Measurements from ENCODE around the gene GNPNAT1. TPM values are rescaled to one million over a fixed set of nuclear protein-coding genes. Genes with fewer than 3 reads are reported as not detected.
A peak's percentile ranks its signal among the peaks of the same experiment; 100 is the strongest.

GNPNAT1 gene
- polyA plus RNA-seq (2013, experiment 1 of 2), result 32.5 TPM
- 33.9 TPM for polyA plus RNA-seq (2013, experiment 2 of 2)

DNA sequence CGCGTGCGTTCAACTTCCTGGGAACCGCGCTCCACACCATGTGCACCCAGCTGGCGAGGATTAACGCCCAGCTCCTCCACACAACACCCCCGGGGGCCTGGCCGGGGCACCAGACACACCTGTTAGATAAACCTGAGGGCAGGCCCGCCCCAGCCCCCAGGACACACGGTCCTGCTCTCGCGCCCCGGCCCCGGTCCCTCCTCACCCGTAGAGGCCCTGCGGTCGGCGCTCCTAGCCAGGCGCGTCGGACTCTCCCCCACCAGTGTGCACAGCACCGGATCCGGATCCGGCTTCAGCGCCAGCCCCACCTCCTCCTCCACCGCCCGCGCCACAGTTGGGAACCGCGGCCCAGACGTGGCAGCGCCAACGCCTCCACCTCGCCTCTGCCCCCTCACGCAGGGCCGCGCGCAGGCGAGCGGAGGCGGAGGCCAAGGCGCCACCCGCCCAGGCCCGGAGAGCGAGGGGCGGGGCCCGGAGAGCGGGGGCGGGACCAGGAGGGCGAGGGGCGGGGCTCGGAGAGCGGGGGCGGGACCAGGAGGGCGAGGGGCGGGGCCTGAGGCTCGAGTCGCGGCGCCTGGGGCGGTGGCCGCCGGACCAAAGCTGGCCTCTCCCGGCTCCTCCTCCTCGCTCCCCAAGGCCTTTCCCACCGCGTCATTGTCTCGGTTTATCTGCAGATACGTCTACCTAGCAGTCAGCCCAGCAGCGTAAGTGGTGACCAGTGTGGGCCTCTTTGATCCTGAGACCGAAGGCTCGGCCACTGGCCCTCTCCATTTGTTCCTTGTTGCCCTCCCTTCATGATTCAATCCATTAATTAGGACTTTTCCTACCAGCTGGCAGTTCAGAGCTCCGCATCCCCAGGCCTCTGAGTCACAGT is at the start of gene GNPNAT1:
Gene GNPNAT1 (minus strand): TSS at position 385 of the 874 bp plus-strand sequence. CDS start 6,957 bp downstream, outside the sequence.
- no peak within 1 kb of the TSS for H3K23ac ChIP-seq (ENCODE audit: low read length)
- no peaks in the 10 kb centered on the region for H3K36me3 ChIP-seq (ENCODE audit: control insufficient read depth, insufficient read depth, low read length)

GRCh38 chr14:52840877-52841276 is 49.5 kb upstream of the GNPNAT1 start:
- Histone ChIP-seq H3K4me1 (ENCODE audit: control insufficient read depth, low read depth, low read length) (peaks cover 7% of the 10 kb centered on the region), H3K23ac (ENCODE audit: low read length) (no peak overlapping the region), H2AK5ac (ENCODE audit: low read length) (peak overlapping the region; percentile 90), H4K8ac (ENCODE audit: low read depth, low read length) (no peak overlapping the region), H3K18ac (ENCODE audit: low read length) (no peak overlapping the region), H3K79me1 (ENCODE audit: low read length) (no peaks in the 10 kb centered on the region), H3K4me3 (ENCODE audit: low read length) (no peak overlapping the region), H3K4me2 (ENCODE audit: low read length) (no peak overlapping the region), H4K5ac (ENCODE audit: low read length) (no peak overlapping the region), H3K27ac (ENCODE audit: low read depth, low read length) (no peak overlapping the region), H2BK120ac (ENCODE audit: low read depth, low read length) (no peak overlapping the region), H3K36me3 (ENCODE audit: control insufficient read depth, insufficient read depth, low read length) (no peaks in the 10 kb centered on the region), H3K56ac (ENCODE audit: low read length) (peak overlapping the region; percentile 49), H3K79me2 (ENCODE audit: control insufficient read depth, insufficient read depth, low read length) (no peaks in the 10 kb centered on the region), H2BK15ac (replicated peaks; ENCODE audit: low read depth) (peak overlapping the region; percentile 86), H3K9ac (ENCODE audit: low read length) (no peak overlapping the region), H3K4ac (ENCODE audit: low read depth, low read length) (no peak overlapping the region), H3K27me3 (ENCODE audit: insufficient read depth, low read length, poor library complexity) (no peaks in the 10 kb centered on the region), H2BK5ac (ENCODE audit: low read length) (no peak overlapping the region)
- no CpG with 5 or more reads among the region's 3 CpGs for WGBS (ENCODE audit: extremely low coverage, insufficient coverage, low lambda C conversion rate)
- no peak for DNase-seq

More for the DNA sequence above, at the start of gene GNPNAT1:
- Histone ChIP-seq H2BK120ac (ENCODE audit: low read depth, low read length) (no peak within 1 kb of the TSS), H4K8ac (ENCODE audit: low read depth, low read length) (no peak within 1 kb of the TSS), H3K27me3 (ENCODE audit: insufficient read depth, low read length, poor library complexity) (no peaks in the 10 kb centered on the region), H3K9ac (ENCODE audit: low read length) (peak within 1 kb of the TSS; percentile 89), H3K27ac (ENCODE audit: low read depth, low read length) (peak within 1 kb of the TSS; percentile 75), H2AK5ac (ENCODE audit: low read length) (no peak within 1 kb of the TSS), H3K4me3 (ENCODE audit: low read length) (peak within 1 kb of the TSS; percentile 79), H3K18ac (ENCODE audit: low read length) (peak within 1 kb of the TSS; percentile 56), H3K4me1 (ENCODE audit: control insufficient read depth, low read depth, low read length) (peaks cover 3% of the 10 kb centered on the region), H2BK5ac (ENCODE audit: low read length) (peak within 1 kb of the TSS; percentile 57), H3K79me2 (ENCODE audit: control insufficient read depth, insufficient read depth, low read length) (peaks cover 2% of the 10 kb centered on the region), H4K5ac (ENCODE audit: low read length) (no peak within 1 kb of the TSS), H3K4ac (ENCODE audit: low read depth, low read length) (peak within 1 kb of the TSS; percentile 18), H3K56ac (ENCODE audit: low read length) (peak within 1 kb of the TSS; percentile 95), H2BK15ac (replicated peaks; ENCODE audit: low read depth) (peak within 1 kb of the TSS; percentile 48), H3K79me1 (ENCODE audit: low read length) (peaks cover 2% of the 10 kb centered on the region), H3K4me2 (ENCODE audit: low read length) (peak within 1 kb of the TSS; percentile 78)
- DNase-seq, result peak; percentile 96
- no CpG with 5 or more reads among the region's 74 CpGs for WGBS (ENCODE audit: extremely low coverage, insufficient coverage, low lambda C conversion rate)

- no peak for DNase-seq
- WGBS (ENCODE audit: extremely low coverage, insufficient coverage, low lambda C conversion rate), result no CpG with 5 or more reads among the region's 7 CpGs
- Histone ChIP-seq H4K8ac (ENCODE audit: low read depth, low read length) (no peak overlapping the region), H3K9ac (ENCODE audit: low read length) (no peak overlapping the region), H4K5ac (ENCODE audit: low read length) (no peak overlapping the region), H3K18ac (ENCODE audit: low read length) (peak overlapping the region; percentile 64), H3K4me1 (ENCODE audit: control insufficient read depth, low read depth, low read length) (peaks cover 7% of the 10 kb centered on the region), H2BK15ac (replicated peaks; ENCODE audit: low read depth) (peak overlapping the region; percentile 75), H2AK5ac (ENCODE audit: low read length) (no peak overlapping the region), H3K36me3 (ENCODE audit: control insufficient read depth, insufficient read depth, low read length) (no peaks in the 10 kb centered on the region), H3K27ac (ENCODE audit: low read depth, low read length) (no peak overlapping the region), H2BK5ac (ENCODE audit: low read length) (peak overlapping the region; percentile 1), H3K4me3 (ENCODE audit: low read length) (no peak overlapping the region), H3K56ac (ENCODE audit: low read length) (no peak overlapping the region), H3K4me2 (ENCODE audit: low read length) (no peak overlapping the region), H2BK120ac (ENCODE audit: low read depth, low read length) (no peak overlapping the region), H3K27me3 (ENCODE audit: insufficient read depth, low read length, poor library complexity) (no peaks in the 10 kb centered on the region), H3K23ac (ENCODE audit: low read length) (no peak overlapping the region), H3K79me2 (ENCODE audit: control insufficient read depth, insufficient read depth, low read length) (no peaks in the 10 kb centered on the region), H3K4ac (ENCODE audit: low read depth, low read length) (no peak overlapping the region), H3K79me1 (ENCODE audit: low read length) (no peaks in the 10 kb centered on the region)
These were observed 46.0 kb upstream of the GNPNAT1 start for GRCh38 chr14:52837451-52837850.

DNA sequence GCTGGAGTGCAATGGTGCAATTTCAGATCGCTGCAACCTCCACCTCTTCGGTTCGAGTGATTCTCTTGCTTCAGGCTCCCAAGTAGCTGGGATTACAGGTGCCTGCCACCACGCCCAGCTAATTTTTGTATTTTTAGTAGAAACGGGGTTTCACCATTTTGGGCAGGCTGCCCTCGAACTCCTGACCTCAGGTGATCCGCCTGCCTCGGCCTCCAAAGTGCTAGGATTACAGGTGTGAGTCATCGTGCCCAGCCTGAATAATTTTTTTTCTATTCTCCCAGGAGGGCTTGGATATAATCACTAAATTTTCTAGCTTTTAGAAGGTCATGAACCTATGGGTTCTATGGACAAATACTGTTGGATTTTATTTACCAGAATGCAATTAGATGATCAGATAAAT is 44.7 kb upstream of the GNPNAT1 start:
- Histone ChIP-seq H2AK5ac (ENCODE audit: low read length) (no peak overlapping the region), H3K23ac (ENCODE audit: low read length) (no peak overlapping the region), H3K4me1 (ENCODE audit: control insufficient read depth, low read depth, low read length) (peaks cover 13% of the 10 kb centered on the region), H3K56ac (ENCODE audit: low read length) (no peak overlapping the region), H4K8ac (ENCODE audit: low read depth, low read length) (no peak overlapping the region), H3K9ac (ENCODE audit: low read length) (no peak overlapping the region), H2BK5ac (ENCODE audit: low read length) (no peak overlapping the region), H3K27me3 (ENCODE audit: insufficient read depth, low read length, poor library complexity) (no peaks in the 10 kb centered on the region), H2BK15ac (replicated peaks; ENCODE audit: low read depth) (no peak overlapping the region), H3K79me1 (ENCODE audit: low read length) (no peaks in the 10 kb centered on the region), H3K18ac (ENCODE audit: low read length) (no peak overlapping the region), H3K79me2 (ENCODE audit: control insufficient read depth, insufficient read depth, low read length) (no peaks in the 10 kb centered on the region), H4K5ac (ENCODE audit: low read length) (no peak overlapping the region), H2BK120ac (ENCODE audit: low read depth, low read length) (peak overlapping the region; percentile 84), H3K4me3 (ENCODE audit: low read length) (no peak overlapping the region), H3K27ac (ENCODE audit: low read depth, low read length) (no peak overlapping the region), H3K4me2 (ENCODE audit: low read length) (no peak overlapping the region), H3K36me3 (ENCODE audit: control insufficient read depth, insufficient read depth, low read length) (no peaks in the 10 kb centered on the region), H3K4ac (ENCODE audit: low read depth, low read length) (no peak overlapping the region)
- DNase-seq, result no peak
- WGBS (ENCODE audit: extremely low coverage, insufficient coverage, low lambda C conversion rate), result no CpG with 5 or more reads among the region's 9 CpGs

- H3K27ac ChIP-seq (ENCODE audit: low read depth, low read length), result peak overlapping the region; percentile 61
- peak; percentile 97 for DNase-seq
These were observed 43.9 kb upstream of the GNPNAT1 start for GRCh38 chr14:52835122-52835903.

More at GRCh38 chr14:52835122-52835903, 43.9 kb upstream of the GNPNAT1 start:
- no peak overlapping the region for H4K8ac ChIP-seq (ENCODE audit: low read depth, low read length)
- no peaks in the 10 kb centered on the region for H3K79me1 ChIP-seq (ENCODE audit: low read length)
- peak overlapping the region; percentile 75 for H3K18ac ChIP-seq (ENCODE audit: low read length)
- no peaks in the 10 kb centered on the region for H3K79me2 ChIP-seq (ENCODE audit: control insufficient read depth, insufficient read depth, low read length)
- peak overlapping the region; percentile 4 for H2AK5ac ChIP-seq (ENCODE audit: low read length)
- H3K4ac ChIP-seq (ENCODE audit: low read depth, low read length), result peak overlapping the region; percentile 64
- no peaks in the 10 kb centered on the region for H3K27me3 ChIP-seq (ENCODE audit: insufficient read depth, low read length, poor library complexity)
- peak overlapping the region; percentile 20 for H2BK15ac ChIP-seq (replicated peaks; ENCODE audit: low read depth)
- peak overlapping the region; percentile 2 for H3K9ac ChIP-seq (ENCODE audit: low read length)
- WGBS (ENCODE audit: extremely low coverage, insufficient coverage, low lambda C conversion rate), result no CpG with 5 or more reads among the region's 12 CpGs
- H3K56ac ChIP-seq (ENCODE audit: low read length), result peak overlapping the region; percentile 61
- H3K23ac ChIP-seq (ENCODE audit: low read length), result no peak overlapping the region
- peaks cover 13% of the 10 kb centered on the region for H3K4me1 ChIP-seq (ENCODE audit: control insufficient read depth, low read depth, low read length)
- H2BK5ac ChIP-seq (ENCODE audit: low read length), result peak overlapping the region; percentile 91
- peak overlapping the region; percentile 46 for H2BK120ac ChIP-seq (ENCODE audit: low read depth, low read length)
- H4K5ac ChIP-seq (ENCODE audit: low read length), result peak overlapping the region; percentile 2
- H3K36me3 ChIP-seq (ENCODE audit: control insufficient read depth, insufficient read depth, low read length), result no peaks in the 10 kb centered on the region
- H3K4me3 ChIP-seq (ENCODE audit: low read length), result no peak overlapping the region
- no peak overlapping the region for H3K4me2 ChIP-seq (ENCODE audit: low read length)

All from mesendoderm (in vitro differentiated cells).